Activated naive CD4-positive, alpha-beta T cell treated with anti-CD3 and anti-CD28 coated beads, Interleukin-2, amount 50 U/mL, for 72 hours (primary cell): ENCODE measurements around the gene LCAT. TPM values are rescaled to one million over a fixed set of nuclear protein-coding genes. Genes with fewer than 3 reads are reported as not detected.
A peak's percentile ranks its signal among the peaks of the same experiment; 100 is the strongest.
"Not testable (repeated sequence)": the region's sequence is repeated elsewhere in the genome, so short reads cannot be mapped to it uniquely, and the experiment has no call there.

ENCODE experiments used
- ATAC-seq, 2 donors: fragments of 150-1000 bp; cut with Tn5 transposase; 2 replicates each; pipeline ENCODE4 v1.10.0; 2021; ENCODE audit warnings: mild to moderate bottlenecking in 2 of 2, moderate library complexity in 2 of 2
- DNase-seq, 2 donors: peaks; one replicate each; pipeline ENCODE4 v3.0.0; 2021 to 2022; ENCODE audit warnings: low spot score in 2 of 2
- H3K27ac Mint-ChIP-seq, 2 donors: one replicate each; pipeline ENCODE4 v1.8.0; 2022; ENCODE audit warnings: mild to moderate bottlenecking in 2 of 2, mixed read lengths in 2 of 2
- H3K36me3 Mint-ChIP-seq, 2 donors: one replicate each; pipeline ENCODE4 v1.8.0; 2022; ENCODE audit warnings: mixed read lengths in 2 of 2
- H3K9me3 Mint-ChIP-seq, 2 donors: one replicate each; pipeline ENCODE4 v1.8.0; 2022; ENCODE audit warnings: mixed read lengths in 2 of 2
- total RNA-seq, 2 donors: library from RNA; stranded (reverse); gene quantifications; one replicate each; pipeline ENCODE4 v1.2.3, GENCODE V29; 2022

Gene LCAT
- total RNA-seq, 2 donors from 2014 or later: 15.7 to 32.5 TPM

GRCh38 chr16:67975321-67976105 lies 31.6 kb upstream of the LCAT start:
- no peak for DNase-seq
- H3K36me3 Mint-ChIP-seq: no peaks in the 10 kb centered on the region
- no peak for ATAC-seq
- H3K9me3 Mint-ChIP-seq: no peaks in the 10 kb centered on the region
- H3K27ac Mint-ChIP-seq: no peak overlapping the region

GRCh38 chr16:67972285-67972684 lies 28.4 kb upstream of the LCAT start:
- not testable (repeated sequence) for H3K27ac Mint-ChIP-seq, ATAC-seq, DNase-seq, H3K36me3 Mint-ChIP-seq, H3K9me3 Mint-ChIP-seq

GRCh38 chr16:67971111-67971510 lies 27.2 kb upstream of the LCAT start:
- no peak for ATAC-seq
- DNase-seq: no peak
- no peak overlapping the region for H3K27ac Mint-ChIP-seq
- H3K36me3 Mint-ChIP-seq: peaks cover 9 to 12% of the 10 kb centered on the region in 2 donors
- no peaks in the 10 kb centered on the region for H3K9me3 Mint-ChIP-seq

GRCh38 chr16:67969254-67970039 lies 25.5 kb upstream of the LCAT start:
- no peaks in the 10 kb centered on the region for H3K9me3 Mint-ChIP-seq
- DNase-seq (no peak), ATAC-seq (no peak)
- H3K36me3 Mint-ChIP-seq: peaks cover 9 to 12% of the 10 kb centered on the region in 2 donors
- peak overlapping the region; percentile 91 to 94 for H3K27ac Mint-ChIP-seq

- Mint-ChIP-seq H3K36me3 (peaks cover 9 to 12% of the 10 kb centered on the region in 2 donors), H3K9me3 (no peaks in the 10 kb centered on the region), H3K27ac (peak within 1 kb of the TSS; percentile 91 to 99)
- DNase-seq (peak; percentile 90 to 98), ATAC-seq (peak; percentile 85 to 96)
Measured at GRCh38 chr16:67968400-67969253, 24.7 kb upstream of the LCAT start, which contains the start of gene SLC12A4. Gene SLC12A4 (minus strand): TSS chr16:67968637. CDS start chr16:67968553, 84 bp downstream.

- peaks cover 9 to 13% of the 10 kb centered on the region in 2 donors for H3K36me3 Mint-ChIP-seq
- DNase-seq: peak in 1 of 2 donors; percentile 42
- no peaks in the 10 kb centered on the region for H3K9me3 Mint-ChIP-seq
- H3K27ac Mint-ChIP-seq: peak overlapping the region; percentile 86 to 99
- peak; percentile 23 to 24 for ATAC-seq
Measured at GRCh38 chr16:67967958-67968399, 24.1 kb upstream of the LCAT start.

- peak overlapping the region; percentile 86 to 99 for H3K27ac Mint-ChIP-seq
- DNase-seq (peak in 1 of 2 donors; percentile 27), ATAC-seq (peak in 1 of 2 donors; percentile 52)
- no peaks in the 10 kb centered on the region for H3K9me3 Mint-ChIP-seq
- peaks cover 14 to 17% of the 10 kb centered on the region in 2 donors for H3K36me3 Mint-ChIP-seq
Measured at GRCh38 chr16:67967183-67967957, 23.4 kb upstream of the LCAT start.

- ATAC-seq (no peak), DNase-seq (no peak)
- Mint-ChIP-seq H3K36me3 (peaks cover 17 to 18% of the 10 kb centered on the region in 2 donors), H3K9me3 (no peaks in the 10 kb centered on the region), H3K27ac (peak overlapping the region in 1 of 2 donors; percentile 86)
Measured at GRCh38 chr16:67966549-67967182, 22.7 kb upstream of the LCAT start.

- no peak for DNase-seq
- H3K9me3 Mint-ChIP-seq: no peaks in the 10 kb centered on the region
Measured at GRCh38 chr16:67965668-67966548, 22.0 kb upstream of the LCAT start.

GRCh38 chr16:67964477-67965131 lies 20.7 kb upstream of the LCAT start:
- H3K27ac Mint-ChIP-seq: no peak overlapping the region
- H3K36me3 Mint-ChIP-seq: peaks cover 18 to 22% of the 10 kb centered on the region in 2 donors
- H3K9me3 Mint-ChIP-seq: no peaks in the 10 kb centered on the region
- ATAC-seq (no peak), DNase-seq (no peak)

More at GRCh38 chr16:67965668-67966548, 22.0 kb upstream of the LCAT start:
- no peak for ATAC-seq
- H3K36me3 Mint-ChIP-seq: peaks cover 17 to 18% of the 10 kb centered on the region in 2 donors
- peak overlapping the region in 1 of 2 donors; percentile 86 for H3K27ac Mint-ChIP-seq

GRCh38 chr16:67963662-67964321 lies 19.9 kb upstream of the LCAT start:
- Mint-ChIP-seq H3K9me3 (no peaks in the 10 kb centered on the region), H3K36me3 (peaks cover 18 to 22% of the 10 kb centered on the region in 2 donors), H3K27ac (no peak overlapping the region)
- DNase-seq: no peak
- no peak for ATAC-seq

GRCh38 chr16:67963292-67963661 lies 19.4 kb upstream of the LCAT start:
- H3K36me3 Mint-ChIP-seq: peaks cover 18 to 22% of the 10 kb centered on the region in 2 donors

GRCh38 chr16:67962135-67962534 lies 18.2 kb upstream of the LCAT start:
- no peak for ATAC-seq
- no peak for DNase-seq
- peaks cover 9 to 13% of the 10 kb centered on the region in 2 donors for H3K36me3 Mint-ChIP-seq
- no peak overlapping the region for H3K27ac Mint-ChIP-seq
- no peaks in the 10 kb centered on the region for H3K9me3 Mint-ChIP-seq

More at GRCh38 chr16:67963292-67963661, 19.4 kb upstream of the LCAT start:
- Mint-ChIP-seq H3K27ac (no peak overlapping the region), H3K9me3 (no peaks in the 10 kb centered on the region)
- DNase-seq: no peak
- no peak for ATAC-seq
